ENCODE data around the gene SLC27A6. TPM values are rescaled to one million over a fixed set of nuclear protein-coding genes. Genes with fewer than 3 reads are reported as not detected.

Gene SLC27A6
- polyA plus RNA-seq, 1 donor (not counting 4 experiments of a cell fraction or from before 2014, with no cell fraction given): 0.80 TPM

DNA sequence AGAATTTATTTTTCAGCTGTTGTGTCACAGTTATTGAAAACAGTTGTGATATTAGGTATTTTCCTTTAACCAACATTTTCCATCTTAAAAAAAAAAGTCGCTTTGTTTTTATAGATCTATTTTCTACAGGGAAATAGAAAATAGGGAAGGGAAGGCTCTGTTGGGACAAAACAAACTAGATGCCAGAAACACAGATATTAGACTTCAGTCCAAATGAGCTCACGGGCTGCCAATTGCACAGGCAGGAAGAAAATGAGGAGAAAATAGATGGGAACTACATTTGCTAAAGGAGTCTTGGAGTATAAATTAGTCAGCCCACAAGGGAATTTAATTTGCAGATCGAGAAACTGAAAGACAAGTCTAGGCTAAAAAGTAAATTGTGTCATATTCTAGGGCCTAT, 107.8 kb downstream of the SLC27A6 start:
- Histone ChIP-seq H3K4me3 (ENCODE audit: control insufficient read depth in 2 of 3, extremely low read depth in 1 of 3, insufficient read depth in 2 of 3, low read depth in 1 of 3, low read length in 3 of 3) (no peak overlapping the region), H3K4me1 (ENCODE audit: control insufficient read depth, extremely low read depth, insufficient read depth, low read length) (no peaks in the 10 kb centered on the region), H2AFZ (ENCODE audit: control insufficient read depth, low read length) (no peak overlapping the region), H3K4me2 (ENCODE audit: control insufficient read depth, extremely low read depth, insufficient read depth, low read depth, low read length) (no peak overlapping the region), H3K79me2 (ENCODE audit: control insufficient read depth, insufficient read depth, low read length) (no peaks in the 10 kb centered on the region), H3K9ac (ENCODE audit: control insufficient read depth, extremely low read depth, insufficient read depth, low read length) (no peak overlapping the region), H4K20me1 (ENCODE audit: control insufficient read depth, extremely low read depth, insufficient read depth, low read length) (no peaks in the 10 kb centered on the region), H3K27me3 (ENCODE audit: control insufficient read depth, extremely low read depth, insufficient read depth, low read length) (no peaks in the 10 kb centered on the region), H3K27ac (ENCODE audit: control insufficient read depth, insufficient read depth, low read length) (no peak overlapping the region), H3K36me3 (ENCODE audit: control insufficient read depth in 2 of 2, extremely low read depth in 1 of 2, insufficient read depth in 2 of 2, low read length in 2 of 2) (no peaks in the 10 kb centered on the region), H3K9me3 (ENCODE audit: control insufficient read depth, low read depth, low read length) (no peaks in the 10 kb centered on the region), H3K9me1 (ENCODE audit: control insufficient read depth, extremely low read depth, insufficient read depth, low read length) (no peaks in the 10 kb centered on the region)
- dilution Hi-C loops (cut with MboI; ENCODE audit: extremely low pct_ligation_motif_present, low sequenced_read_pairs): no loop called here
- no peak for FAIRE-seq
- TF ChIP-seq EZH2 (IDR thresholded peaks at IDR 0.05; ENCODE audit: low read length): no peak
- TF ChIP-seq, protein P1, sequence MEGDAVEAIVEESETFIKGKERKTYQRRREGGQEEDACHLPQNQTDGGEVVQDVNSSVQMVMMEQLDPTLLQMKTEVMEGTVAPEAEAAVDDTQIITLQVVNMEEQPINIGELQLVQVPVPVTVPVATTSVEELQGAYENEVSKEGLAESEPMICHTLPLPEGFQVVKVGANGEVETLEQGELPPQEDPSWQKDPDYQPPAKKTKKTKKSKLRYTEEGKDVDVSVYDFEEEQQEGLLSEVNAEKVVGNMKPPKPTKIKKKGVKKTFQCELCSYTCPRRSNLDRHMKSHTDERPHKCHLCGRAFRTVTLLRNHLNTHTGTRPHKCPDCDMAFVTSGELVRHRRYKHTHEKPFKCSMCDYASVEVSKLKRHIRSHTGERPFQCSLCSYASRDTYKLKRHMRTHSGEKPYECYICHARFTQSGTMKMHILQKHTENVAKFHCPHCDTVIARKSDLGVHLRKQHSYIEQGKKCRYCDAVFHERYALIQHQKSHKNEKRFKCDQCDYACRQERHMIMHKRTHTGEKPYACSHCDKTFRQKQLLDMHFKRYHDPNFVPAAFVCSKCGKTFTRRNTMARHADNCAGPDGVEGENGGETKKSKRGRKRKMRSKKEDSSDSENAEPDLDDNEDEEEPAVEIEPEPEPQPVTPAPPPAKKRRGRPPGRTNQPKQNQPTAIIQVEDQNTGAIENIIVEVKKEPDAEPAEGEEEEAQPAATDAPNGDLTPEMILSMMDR (optimal IDR thresholded peaks at IDR 0.05 in 1 of 3, IDR thresholded peaks at IDR 0.05 in 1 of 3, conservative IDR thresholded peaks at IDR 0.05 in 1 of 3; ENCODE audit: extremely low read depth in 1 of 3, insufficient read depth in 2 of 3, low read length in 3 of 3): no peak
- no peak for DNase-seq (ENCODE audit: low read depth, low spot score)

DNA sequence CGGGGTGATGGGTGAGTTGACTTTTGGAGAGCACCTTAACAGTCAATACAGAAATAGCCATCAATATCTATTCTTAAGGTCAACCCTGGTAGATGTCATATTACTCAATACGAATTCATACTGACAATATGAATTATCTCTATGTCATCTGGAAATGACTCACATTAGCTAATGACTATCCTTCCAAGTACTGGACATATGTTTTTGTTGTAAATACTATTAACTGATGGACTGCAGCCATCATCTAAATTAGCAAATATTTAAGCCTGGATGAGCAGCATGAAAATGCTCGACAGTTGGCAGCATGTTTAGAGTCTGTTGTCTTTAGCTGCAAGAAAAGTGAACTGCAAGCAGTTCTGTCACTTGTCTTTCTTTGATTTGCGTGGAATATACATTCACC, 109.6 kb downstream of the SLC27A6 start:
- Histone ChIP-seq H3K4me1 (ENCODE audit: control insufficient read depth, extremely low read depth, insufficient read depth, low read length) (no peaks in the 10 kb centered on the region), H3K9me1 (ENCODE audit: control insufficient read depth, extremely low read depth, insufficient read depth, low read length) (no peaks in the 10 kb centered on the region), H3K27ac (ENCODE audit: control insufficient read depth, insufficient read depth, low read length) (no peak overlapping the region), H3K9ac (ENCODE audit: control insufficient read depth, extremely low read depth, insufficient read depth, low read length) (no peak overlapping the region), H3K79me2 (ENCODE audit: control insufficient read depth, insufficient read depth, low read length) (no peaks in the 10 kb centered on the region), H4K20me1 (ENCODE audit: control insufficient read depth, extremely low read depth, insufficient read depth, low read length) (no peaks in the 10 kb centered on the region), H3K27me3 (ENCODE audit: control insufficient read depth, extremely low read depth, insufficient read depth, low read length) (no peaks in the 10 kb centered on the region), H2AFZ (ENCODE audit: control insufficient read depth, low read length) (no peak overlapping the region), H3K36me3 (ENCODE audit: control insufficient read depth in 2 of 2, extremely low read depth in 1 of 2, insufficient read depth in 2 of 2, low read length in 2 of 2) (no peaks in the 10 kb centered on the region), H3K4me3 (ENCODE audit: control insufficient read depth in 2 of 3, extremely low read depth in 1 of 3, insufficient read depth in 2 of 3, low read depth in 1 of 3, low read length in 3 of 3) (no peak overlapping the region), H3K4me2 (ENCODE audit: control insufficient read depth, extremely low read depth, insufficient read depth, low read depth, low read length) (no peak overlapping the region), H3K9me3 (ENCODE audit: control insufficient read depth, low read depth, low read length) (no peaks in the 10 kb centered on the region)
- dilution Hi-C loops (cut with MboI; ENCODE audit: extremely low pct_ligation_motif_present, low sequenced_read_pairs): no loop called here
- DNase-seq (ENCODE audit: low read depth, low spot score) (no peak), FAIRE-seq (no peak)
- TF ChIP-seq EZH2 (IDR thresholded peaks at IDR 0.05; ENCODE audit: low read length): no peak
- TF ChIP-seq, protein P1 (optimal IDR thresholded peaks at IDR 0.05 in 1 of 3, IDR thresholded peaks at IDR 0.05 in 1 of 3, conservative IDR thresholded peaks at IDR 0.05 in 1 of 3; ENCODE audit: extremely low read depth in 1 of 3, insufficient read depth in 2 of 3, low read length in 3 of 3): no peak
